ENCODE measurements around the gene INSYN2B.

Gene INSYN2B

GRCh38 chr5:169950333-169950732 is 30.0 kb downstream of the INSYN2B start:
- Histone ChIP-seq H2AFZ (ENCODE audit: low read length, unreplicated experiment) (no peak overlapping the region), H3K4me3 (ENCODE audit: low read depth, low read length) (no peak overlapping the region), H3K36me3 (ENCODE audit: insufficient read depth, low read length) (no peaks in the 10 kb centered on the region; the same call in 1 of the 2 replicates), H3K79me2 (ENCODE audit: control insufficient read depth, insufficient read depth, low read length, unreplicated experiment) (no peaks in the 10 kb centered on the region), H3K4me1 (ENCODE audit: control insufficient read depth, insufficient read depth, low read length, unreplicated experiment) (peaks cover 25% of the 10 kb centered on the region), H3K27ac (ENCODE audit: low read depth, low read length) (no peak overlapping the region), H3K27me3 (ENCODE audit: insufficient read depth, low read length) (no peaks in the 10 kb centered on the region)

GRCh38 chr5:169946743-169947295 is 33.5 kb downstream of the INSYN2B start:
- H2AFZ ChIP-seq (ENCODE audit: low read length, unreplicated experiment) = no peak overlapping the region
- H3K79me2 ChIP-seq (ENCODE audit: control insufficient read depth, insufficient read depth, low read length, unreplicated experiment) = peaks cover 14% of the 10 kb centered on the region
- H3K4me1 ChIP-seq (ENCODE audit: control insufficient read depth, insufficient read depth, low read length, unreplicated experiment) = peaks cover 27% of the 10 kb centered on the region
- H3K27ac ChIP-seq (ENCODE audit: low read depth, low read length) = peak overlapping the region; percentile 69
- no peaks in the 10 kb centered on the region for H3K27me3 ChIP-seq (ENCODE audit: insufficient read depth, low read length)
- no peaks in the 10 kb centered on the region for H3K36me3 ChIP-seq (ENCODE audit: insufficient read depth, low read length)
- no peak overlapping the region for H3K4me3 ChIP-seq (ENCODE audit: low read depth, low read length)

- Histone ChIP-seq H3K79me2 (ENCODE audit: control insufficient read depth, insufficient read depth, low read length, unreplicated experiment) (peaks cover 14% of the 10 kb centered on the region), H3K36me3 (ENCODE audit: insufficient read depth, low read length) (no peaks in the 10 kb centered on the region), H3K27ac (ENCODE audit: low read depth, low read length) (peak overlapping the region; percentile 69), H3K4me1 (ENCODE audit: control insufficient read depth, insufficient read depth, low read length, unreplicated experiment) (peaks cover 27% of the 10 kb centered on the region), H3K4me3 (ENCODE audit: low read depth, low read length) (peak overlapping the region; percentile 1; the same call in 1 of the 2 replicates), H3K27me3 (ENCODE audit: insufficient read depth, low read length) (no peaks in the 10 kb centered on the region), H2AFZ (ENCODE audit: low read length, unreplicated experiment) (peak overlapping the region; percentile 2)
Measured at GRCh38 chr5:169945831-169946261, 34.4 kb downstream of the INSYN2B start.

- Histone ChIP-seq H3K79me2 (ENCODE audit: control insufficient read depth, insufficient read depth, low read length, unreplicated experiment) (peaks cover 14% of the 10 kb centered on the region), H3K4me3 (ENCODE audit: low read depth, low read length) (peak overlapping the region; percentile 1; the same call in 1 of the 2 replicates), H3K36me3 (ENCODE audit: insufficient read depth, low read length) (no peaks in the 10 kb centered on the region), H3K27me3 (ENCODE audit: insufficient read depth, low read length) (no peaks in the 10 kb centered on the region), H3K4me1 (ENCODE audit: control insufficient read depth, insufficient read depth, low read length, unreplicated experiment) (peaks cover 27% of the 10 kb centered on the region), H3K27ac (ENCODE audit: low read depth, low read length) (peak overlapping the region; percentile 69), H2AFZ (ENCODE audit: low read length, unreplicated experiment) (no peak overlapping the region)
Measured at GRCh38 chr5:169944922-169945680, 35.2 kb downstream of the INSYN2B start.

- H3K79me2 ChIP-seq (ENCODE audit: control insufficient read depth, insufficient read depth, low read length, unreplicated experiment) = peaks cover 14% of the 10 kb centered on the region
- H3K27me3 ChIP-seq (ENCODE audit: insufficient read depth, low read length) = no peaks in the 10 kb centered on the region
- no peak overlapping the region for H3K4me3 ChIP-seq (ENCODE audit: low read depth, low read length)
- no peaks in the 10 kb centered on the region for H3K36me3 ChIP-seq (ENCODE audit: insufficient read depth, low read length)
- no peak overlapping the region for H2AFZ ChIP-seq (ENCODE audit: low read length, unreplicated experiment)
- H3K27ac ChIP-seq (ENCODE audit: low read depth, low read length) = no peak overlapping the region
- H3K4me1 ChIP-seq (ENCODE audit: control insufficient read depth, insufficient read depth, low read length, unreplicated experiment) = peaks cover 27% of the 10 kb centered on the region
Measured at GRCh38 chr5:169944115-169944514, 36.2 kb downstream of the INSYN2B start.

- Histone ChIP-seq H3K36me3 (ENCODE audit: insufficient read depth, low read length) (no peaks in the 10 kb centered on the region), H3K4me3 (ENCODE audit: low read depth, low read length) (no peak overlapping the region), H3K27me3 (ENCODE audit: insufficient read depth, low read length) (no peaks in the 10 kb centered on the region), H3K79me2 (ENCODE audit: control insufficient read depth, insufficient read depth, low read length, unreplicated experiment) (peaks cover 14% of the 10 kb centered on the region), H2AFZ (ENCODE audit: low read length, unreplicated experiment) (no peak overlapping the region), H3K27ac (ENCODE audit: low read depth, low read length) (no peak overlapping the region), H3K4me1 (ENCODE audit: control insufficient read depth, insufficient read depth, low read length, unreplicated experiment) (peaks cover 27% of the 10 kb centered on the region)
Measured at GRCh38 chr5:169943026-169943425, 37.3 kb downstream of the INSYN2B start.

- Histone ChIP-seq H3K36me3 (ENCODE audit: insufficient read depth, low read length) (no peaks in the 10 kb centered on the region), H3K4me3 (ENCODE audit: low read depth, low read length) (no peak overlapping the region), H2AFZ (ENCODE audit: low read length, unreplicated experiment) (no peak overlapping the region), H3K27ac (ENCODE audit: low read depth, low read length) (no peak overlapping the region), H3K27me3 (ENCODE audit: insufficient read depth, low read length) (no peaks in the 10 kb centered on the region), H3K79me2 (ENCODE audit: control insufficient read depth, insufficient read depth, low read length, unreplicated experiment) (peaks cover 14% of the 10 kb centered on the region), H3K4me1 (ENCODE audit: control insufficient read depth, insufficient read depth, low read length, unreplicated experiment) (peaks cover 25% of the 10 kb centered on the region)
Measured at GRCh38 chr5:169942181-169942580, 38.1 kb downstream of the INSYN2B start.

- Histone ChIP-seq H3K4me3 (ENCODE audit: low read depth, low read length) (no peak overlapping the region), H3K27ac (ENCODE audit: low read depth, low read length) (no peak overlapping the region), H3K36me3 (ENCODE audit: insufficient read depth, low read length) (no peaks in the 10 kb centered on the region), H3K79me2 (ENCODE audit: control insufficient read depth, insufficient read depth, low read length, unreplicated experiment) (peaks cover 14% of the 10 kb centered on the region), H3K27me3 (ENCODE audit: insufficient read depth, low read length) (no peaks in the 10 kb centered on the region), H3K4me1 (ENCODE audit: control insufficient read depth, insufficient read depth, low read length, unreplicated experiment) (peaks cover 19% of the 10 kb centered on the region), H2AFZ (ENCODE audit: low read length, unreplicated experiment) (no peak overlapping the region)
Measured at GRCh38 chr5:169941542-169941941, 38.8 kb downstream of the INSYN2B start.

GRCh38 chr5:169939731-169940130 is 40.6 kb downstream of the INSYN2B start:
- Histone ChIP-seq H3K27ac (ENCODE audit: low read depth, low read length) (no peak overlapping the region), H3K4me3 (ENCODE audit: low read depth, low read length) (no peak overlapping the region), H3K4me1 (ENCODE audit: control insufficient read depth, insufficient read depth, low read length, unreplicated experiment) (peaks cover under 1% of the 10 kb centered on the region), H3K27me3 (ENCODE audit: insufficient read depth, low read length) (no peaks in the 10 kb centered on the region), H2AFZ (ENCODE audit: low read length, unreplicated experiment) (no peak overlapping the region), H3K79me2 (ENCODE audit: control insufficient read depth, insufficient read depth, low read length, unreplicated experiment) (peaks cover 11% of the 10 kb centered on the region), H3K36me3 (ENCODE audit: insufficient read depth, low read length) (no peaks in the 10 kb centered on the region)

GRCh38 chr5:169938439-169938838 is 41.9 kb downstream of the INSYN2B start:
- no peaks in the 10 kb centered on the region for H3K36me3 ChIP-seq (ENCODE audit: insufficient read depth, low read length)
- H2AFZ ChIP-seq (ENCODE audit: low read length, unreplicated experiment) = no peak overlapping the region
- no peaks in the 10 kb centered on the region for H3K4me1 ChIP-seq (ENCODE audit: control insufficient read depth, insufficient read depth, low read length, unreplicated experiment)

GRCh38 chr5:169935762-169936161 is 44.5 kb downstream of the INSYN2B start:
- no peaks in the 10 kb centered on the region for H3K4me1 ChIP-seq (ENCODE audit: control insufficient read depth, insufficient read depth, low read length, unreplicated experiment)
- no peak overlapping the region for H3K27ac ChIP-seq (ENCODE audit: low read depth, low read length)
- H3K4me3 ChIP-seq (ENCODE audit: low read depth, low read length) = no peak overlapping the region
- peaks cover 3% of the 10 kb centered on the region for H3K79me2 ChIP-seq (ENCODE audit: control insufficient read depth, insufficient read depth, low read length, unreplicated experiment)
- no peaks in the 10 kb centered on the region for H3K36me3 ChIP-seq (ENCODE audit: insufficient read depth, low read length)
- H3K27me3 ChIP-seq (ENCODE audit: insufficient read depth, low read length) = no peaks in the 10 kb centered on the region
- H2AFZ ChIP-seq (ENCODE audit: low read length, unreplicated experiment) = no peak overlapping the region

More at GRCh38 chr5:169938439-169938838, 41.9 kb downstream of the INSYN2B start:
- Histone ChIP-seq H3K27ac (ENCODE audit: low read depth, low read length) (no peak overlapping the region), H3K27me3 (ENCODE audit: insufficient read depth, low read length) (no peaks in the 10 kb centered on the region), H3K4me3 (ENCODE audit: low read depth, low read length) (no peak overlapping the region), H3K79me2 (ENCODE audit: control insufficient read depth, insufficient read depth, low read length, unreplicated experiment) (peaks cover 3% of the 10 kb centered on the region)
